Panc1 (cell line): ENCODE results near the gene SCNN1B.

ENCODE experiments used
- POLR2AphosphoS5 ChIP-seq: IDR thresholded peaks from 2 replicates; pipeline ENCODE4 v1.6.1; 2012; ENCODE audit warnings: mild to moderate bottlenecking, low read depth, low read length, moderate library complexity
- TCF7L2 ChIP-seq: IDR thresholded peaks from 2 replicates; pipeline ENCODE4 v1.6.1; 2011; ENCODE audit warnings: mild to moderate bottlenecking, low read depth, low read length, inconsistent platforms
- TF ChIP-seq, protein P1 (sequence below): fragments of 450-650 bp; IDR thresholded peaks from 2 replicates; pipeline ENCODE4 v1.5.1; 2017; ENCODE audit warnings: mild to moderate bottlenecking
- TF ChIP-seq, protein P2 (sequence below), 2 experiments: IDR thresholded peaks; 2 replicates each; pipeline ENCODE4 v1.6.1; 2011 to 2012; ENCODE audit warnings: low read depth in 2 of 2, control low read depth in 1 of 2, low read length in 1 of 2, mild to moderate bottlenecking in 1 of 2, moderate library complexity in 1 of 2; ENCODE audit not compliant: insufficient read depth in 1 of 2

DNA sequence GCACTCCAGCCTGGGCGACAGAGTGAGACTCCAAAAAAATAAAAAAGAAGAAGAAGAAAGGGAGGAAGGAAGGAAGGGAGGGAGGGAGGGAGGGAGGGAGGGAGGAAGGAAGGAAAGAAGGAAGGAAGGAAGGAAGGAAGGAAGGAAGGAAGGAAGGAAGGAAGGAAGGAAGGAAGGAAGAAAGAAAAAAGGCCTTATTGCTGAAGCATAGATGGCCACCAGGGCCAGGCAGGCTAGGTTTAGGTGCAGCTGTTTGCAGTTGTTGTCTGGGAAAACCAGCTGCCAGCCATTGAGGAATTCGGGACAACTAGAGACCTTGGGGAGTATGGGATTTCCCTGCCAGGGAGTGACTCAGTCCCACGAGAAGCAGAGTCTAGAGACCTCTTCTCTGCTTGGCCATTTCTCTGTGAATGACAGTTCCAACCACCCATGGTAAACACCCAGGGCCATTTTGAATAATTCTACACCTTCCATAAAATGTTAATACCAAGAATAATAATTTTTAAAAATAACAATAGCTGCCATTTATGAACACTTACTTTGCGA lies 31.0 kb downstream of the SCNN1B start:
- TF ChIP-seq, protein P1, sequence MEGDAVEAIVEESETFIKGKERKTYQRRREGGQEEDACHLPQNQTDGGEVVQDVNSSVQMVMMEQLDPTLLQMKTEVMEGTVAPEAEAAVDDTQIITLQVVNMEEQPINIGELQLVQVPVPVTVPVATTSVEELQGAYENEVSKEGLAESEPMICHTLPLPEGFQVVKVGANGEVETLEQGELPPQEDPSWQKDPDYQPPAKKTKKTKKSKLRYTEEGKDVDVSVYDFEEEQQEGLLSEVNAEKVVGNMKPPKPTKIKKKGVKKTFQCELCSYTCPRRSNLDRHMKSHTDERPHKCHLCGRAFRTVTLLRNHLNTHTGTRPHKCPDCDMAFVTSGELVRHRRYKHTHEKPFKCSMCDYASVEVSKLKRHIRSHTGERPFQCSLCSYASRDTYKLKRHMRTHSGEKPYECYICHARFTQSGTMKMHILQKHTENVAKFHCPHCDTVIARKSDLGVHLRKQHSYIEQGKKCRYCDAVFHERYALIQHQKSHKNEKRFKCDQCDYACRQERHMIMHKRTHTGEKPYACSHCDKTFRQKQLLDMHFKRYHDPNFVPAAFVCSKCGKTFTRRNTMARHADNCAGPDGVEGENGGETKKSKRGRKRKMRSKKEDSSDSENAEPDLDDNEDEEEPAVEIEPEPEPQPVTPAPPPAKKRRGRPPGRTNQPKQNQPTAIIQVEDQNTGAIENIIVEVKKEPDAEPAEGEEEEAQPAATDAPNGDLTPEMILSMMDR: no peak
- TF ChIP-seq POLR2AphosphoS5: no peak
- TF ChIP-seq, protein P2, sequence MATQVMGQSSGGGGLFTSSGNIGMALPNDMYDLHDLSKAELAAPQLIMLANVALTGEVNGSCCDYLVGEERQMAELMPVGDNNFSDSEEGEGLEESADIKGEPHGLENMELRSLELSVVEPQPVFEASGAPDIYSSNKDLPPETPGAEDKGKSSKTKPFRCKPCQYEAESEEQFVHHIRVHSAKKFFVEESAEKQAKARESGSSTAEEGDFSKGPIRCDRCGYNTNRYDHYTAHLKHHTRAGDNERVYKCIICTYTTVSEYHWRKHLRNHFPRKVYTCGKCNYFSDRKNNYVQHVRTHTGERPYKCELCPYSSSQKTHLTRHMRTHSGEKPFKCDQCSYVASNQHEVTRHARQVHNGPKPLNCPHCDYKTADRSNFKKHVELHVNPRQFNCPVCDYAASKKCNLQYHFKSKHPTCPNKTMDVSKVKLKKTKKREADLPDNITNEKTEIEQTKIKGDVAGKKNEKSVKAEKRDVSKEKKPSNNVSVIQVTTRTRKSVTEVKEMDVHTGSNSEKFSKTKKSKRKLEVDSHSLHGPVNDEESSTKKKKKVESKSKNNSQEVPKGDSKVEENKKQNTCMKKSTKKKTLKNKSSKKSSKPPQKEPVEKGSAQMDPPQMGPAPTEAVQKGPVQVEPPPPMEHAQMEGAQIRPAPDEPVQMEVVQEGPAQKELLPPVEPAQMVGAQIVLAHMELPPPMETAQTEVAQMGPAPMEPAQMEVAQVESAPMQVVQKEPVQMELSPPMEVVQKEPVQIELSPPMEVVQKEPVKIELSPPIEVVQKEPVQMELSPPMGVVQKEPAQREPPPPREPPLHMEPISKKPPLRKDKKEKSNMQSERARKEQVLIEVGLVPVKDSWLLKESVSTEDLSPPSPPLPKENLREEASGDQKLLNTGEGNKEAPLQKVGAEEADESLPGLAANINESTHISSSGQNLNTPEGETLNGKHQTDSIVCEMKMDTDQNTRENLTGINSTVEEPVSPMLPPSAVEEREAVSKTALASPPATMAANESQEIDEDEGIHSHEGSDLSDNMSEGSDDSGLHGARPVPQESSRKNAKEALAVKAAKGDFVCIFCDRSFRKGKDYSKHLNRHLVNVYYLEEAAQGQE (IDR thresholded peaks at IDR 0.05; ENCODE audit: insufficient read depth in 1 of 2, low read depth in 2 of 2, low read length in 1 of 2): no peak
- TF ChIP-seq TCF7L2: no peak
